CD8-positive, alpha-beta memory T cell (primary cell): ENCODE results near the gene TXNRD1. TPM values are rescaled to one million over a fixed set of nuclear protein-coding genes. Genes with fewer than 3 reads are reported as not detected.
A peak's percentile ranks its signal among the peaks of the same experiment; 100 is the strongest.
"Not testable (repeated sequence)": the region's sequence is repeated elsewhere in the genome, so short reads cannot be mapped to it uniquely, and the experiment has no call there.

Source experiments
- CTCF ChIA-PET: fragments of 350-600 bp; sonication (Branson Sonifier 250); formaldehyde crosslinking; loops from one replicate; lab custom pipeline; 2021; ENCODE audit warnings: antibody characterized with exemption; lab: Charles Lee
- POLR2A ChIA-PET: fragments of 350-600 bp; sonication (Branson Sonifier 250); formaldehyde crosslinking; loops from one replicate; lab custom pipeline; 2021; ENCODE audit warnings: antibody characterized with exemption; lab: Charles Lee
- DNase-seq, 5 donors: peaks; one replicate each; pipeline versions ENCODE4 v3.0.0 to v3.0.0-alpha.2; 2020 to 2022; ENCODE audit warnings: mixed read lengths in 1 of 5
- H3K27ac ChIP-seq: one replicate; pipeline ENCODE4 v1.7.0; 2013; ENCODE audit warnings: low read depth, mild to moderate bottlenecking, low read length, moderate library complexity
- H3K27me3 ChIP-seq: 2 replicates; pipeline ENCODE4 v1.7.0; 2013; ENCODE audit warnings: low read length, mild to moderate bottlenecking; ENCODE audit not compliant: insufficient read depth, poor library complexity, severe bottlenecking
- H3K36me3 ChIP-seq: 2 replicates; pipeline ENCODE4 v1.7.0; 2013; ENCODE audit warnings: mild to moderate bottlenecking, low read length, moderate library complexity; ENCODE audit not compliant: insufficient read depth
- H3K4me1 ChIP-seq: 2 replicates; pipeline ENCODE4 v1.7.0; 2013; ENCODE audit warnings: mild to moderate bottlenecking, low read length, moderate library complexity; ENCODE audit not compliant: insufficient read depth
- H3K4me3 ChIP-seq: 2 replicates; pipeline ENCODE4 v1.7.0; 2013; ENCODE audit warnings: mild to moderate bottlenecking, low read length
- H3K9me3 ChIP-seq: 2 replicates; pipeline ENCODE4 v1.7.0; 2013; ENCODE audit warnings: mild to moderate bottlenecking, low read length
- H3K27ac Mint-ChIP-seq, 8 donors: one replicate each; pipeline ENCODE4 v1.8.0; 2020 to 2021; ENCODE audit warnings: mixed read lengths in 8 of 8, mild to moderate bottlenecking in 6 of 8, inconsistent platforms in 3 of 8, moderate library complexity in 3 of 8
- H3K27me3 Mint-ChIP-seq, 2 donors: one replicate each; pipeline ENCODE4 v1.8.0; 2020 to 2021; ENCODE audit warnings: mixed read lengths in 2 of 2, mild to moderate bottlenecking in 1 of 2, moderate library complexity in 1 of 2
- H3K36me3 Mint-ChIP-seq, 3 donors: one replicate each; pipeline ENCODE4 v1.8.0; 2020 to 2021; ENCODE audit warnings: mixed read lengths in 3 of 3, inconsistent platforms in 1 of 3, mild to moderate bottlenecking in 1 of 3
- H3K4me1 Mint-ChIP-seq, 3 donors: one replicate each; pipeline ENCODE4 v1.8.0; 2020 to 2021; ENCODE audit warnings: mixed read lengths in 3 of 3, inconsistent platforms in 1 of 3, mild to moderate bottlenecking in 1 of 3
- H3K4me3 Mint-ChIP-seq, 7 donors: one replicate each; pipeline ENCODE4 v1.8.0; 2020 to 2021; ENCODE audit warnings: mixed read lengths in 7 of 7, mild to moderate bottlenecking in 6 of 7, moderate library complexity in 4 of 7, inconsistent platforms in 2 of 7
- H3K9me3 Mint-ChIP-seq, 5 donors: one replicate each; pipeline ENCODE4 v1.8.0; 2020 to 2022; ENCODE audit warnings: mixed read lengths in 5 of 5, mild to moderate bottlenecking in 3 of 5, moderate library complexity in 2 of 5, inconsistent platforms in 1 of 5
- polyA plus RNA-seq: library from polyadenylated mRNA; unstranded; fragments of 300-500 nt; fragmentation: Illumina TruSeq; gene quantifications from one replicate; pipeline ENCODE4 v1.2.3, GENCODE V29; 2021
- total RNA-seq, 2 experiments: library from RNA; stranded (reverse); gene quantifications; one replicate each; pipeline ENCODE4 v1.2.3, GENCODE V29; 2021

Gene TXNRD1
- total and polyA plus RNA-seq, 3 experiments from 2014 or later = 30.6 to 107 (median 103) TPM

DNA sequence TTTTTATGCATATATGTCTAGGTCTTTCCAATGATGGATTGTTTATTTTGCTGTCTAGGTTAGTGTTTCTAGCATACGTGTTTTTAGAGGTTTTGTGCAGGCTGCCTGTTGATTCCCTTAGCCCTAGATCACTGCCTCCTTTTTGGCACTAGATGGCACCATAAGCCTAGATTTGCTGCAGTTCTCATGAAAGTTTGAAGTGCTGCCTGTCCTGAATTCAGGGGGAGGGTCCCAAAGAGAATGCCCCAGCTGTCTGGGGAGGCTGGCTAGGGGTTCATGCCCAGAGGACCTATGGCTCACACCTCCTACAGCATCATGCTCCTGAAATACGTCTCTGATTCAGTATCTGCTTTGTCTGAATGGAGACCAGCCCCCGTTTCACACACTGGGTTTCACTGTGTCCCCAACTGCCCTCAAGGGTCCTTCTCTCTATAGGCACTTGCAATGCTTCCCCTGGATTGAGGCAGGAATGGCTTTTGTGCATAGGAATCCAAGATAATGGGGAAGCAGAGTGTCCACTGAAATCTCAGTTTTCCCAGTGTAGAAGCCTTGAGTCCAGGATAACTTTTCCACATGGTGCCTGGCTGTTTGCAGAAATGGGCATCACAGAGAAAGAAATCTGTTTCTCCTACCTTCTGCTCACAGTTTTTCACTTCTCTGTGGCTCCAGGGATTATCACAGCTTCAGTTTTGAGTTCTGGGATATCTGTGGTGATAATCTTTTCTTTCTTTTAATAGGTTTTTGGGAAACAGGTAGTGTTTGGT is 14.2 kb upstream of the TXNRD1 start:
- ChIA-PET POLR2A (interaction anchor here (0.6 kb wide), 2 partner anchors 35 to 165 kb away, joined by 3 read pairs; no protein-coding TSS in a partner anchor), CTCF (interaction anchor here (1.2 to 5.7 kb wide), 4 partner anchors 138 to 665 kb away, joined by 3 to 41 read pairs (median 4); no protein-coding TSS in a partner anchor)
- H3K9me3 ChIP-seq = no peaks in the 10 kb centered on the region
- H3K36me3 ChIP-seq = no peaks in the 10 kb centered on the region
- Mint-ChIP-seq H3K4me3 (no peak overlapping the region), H3K4me1 (peaks cover 0 to 3% (median 2%) of the 10 kb centered on the region in 3 donors), H3K27me3 (peaks cover 14 to 26% of the 10 kb centered on the region in 2 donors), H3K9me3 (peaks cover 0 to 11% (median 7%) of the 10 kb centered on the region in 5 donors), H3K36me3 (peaks cover 0 to 9% (median 0%) of the 10 kb centered on the region in 3 donors), H3K27ac (no peak overlapping the region)
- DNase-seq = peak; percentile 7 to 60 (median 48)
- no peaks in the 10 kb centered on the region for H3K27me3 ChIP-seq
- H3K4me1 ChIP-seq = no peaks in the 10 kb centered on the region
- H3K27ac ChIP-seq = no peak overlapping the region
- no peak overlapping the region for H3K4me3 ChIP-seq

DNA sequence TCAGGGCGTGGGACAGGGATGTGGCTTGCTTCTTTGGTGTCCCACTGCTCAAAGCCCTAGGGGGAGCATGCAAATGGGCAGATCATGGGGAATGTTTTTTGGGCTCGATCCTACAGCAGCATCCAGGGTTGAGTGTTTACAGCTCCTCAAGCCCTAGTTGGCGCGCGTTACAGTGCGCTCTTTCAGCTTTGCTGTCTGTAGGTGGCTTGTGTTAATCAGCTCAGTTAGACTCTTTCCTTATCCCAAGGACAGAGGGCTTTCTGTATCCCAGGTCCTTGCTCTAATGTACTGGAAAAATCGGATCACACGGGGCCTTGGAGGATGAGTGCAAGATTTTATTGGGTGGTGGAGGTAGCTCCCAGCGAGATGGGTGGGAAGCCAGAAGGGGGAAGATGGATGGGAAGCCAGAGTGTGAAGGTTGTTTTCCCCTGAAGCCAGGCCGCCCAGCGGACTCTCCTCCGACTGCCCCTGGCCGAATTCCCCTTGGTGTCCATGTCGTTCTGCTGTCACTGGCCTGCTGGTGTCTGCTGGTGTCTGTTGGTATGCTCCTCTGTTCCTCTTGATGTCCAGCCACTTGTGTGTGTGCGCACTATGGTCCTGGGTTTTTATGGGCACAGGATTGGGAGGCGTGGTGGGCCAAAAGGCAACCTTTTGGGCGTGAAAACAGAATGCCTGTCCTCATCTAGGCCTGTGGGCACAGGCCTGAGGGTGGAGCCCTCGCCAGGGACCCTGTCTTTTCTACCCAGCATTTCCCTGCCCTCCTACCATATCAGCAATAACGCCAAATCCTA is 10.7 kb upstream of the TXNRD1 start:
- Histone ChIP-seq H3K27ac (no peak overlapping the region), H3K27me3 (no peaks in the 10 kb centered on the region), H3K9me3 (no peaks in the 10 kb centered on the region), H3K36me3 (no peaks in the 10 kb centered on the region), H3K4me3 (no peak overlapping the region), H3K4me1 (no peaks in the 10 kb centered on the region)
- Mint-ChIP-seq H3K4me1 (peaks cover 0 to 3% (median 2%) of the 10 kb centered on the region in 3 donors), H3K36me3 (peaks cover 0 to 8% (median 0%) of the 10 kb centered on the region in 3 donors), H3K27ac (no peak overlapping the region), H3K4me3 (no peak overlapping the region), H3K27me3 (peaks cover 6 to 31% of the 10 kb centered on the region in 2 donors), H3K9me3 (peaks cover 0 to 10% (median 6%) of the 10 kb centered on the region in 5 donors)
- POLR2A ChIA-PET = no interaction called here
- no peak for DNase-seq
- CTCF ChIA-PET = no interaction called here

- H3K4me3 ChIP-seq = no peak overlapping the region
- no peaks in the 10 kb centered on the region for H3K36me3 Mint-ChIP-seq
- H3K9me3 ChIP-seq = no peaks in the 10 kb centered on the region
- no peaks in the 10 kb centered on the region for H3K9me3 Mint-ChIP-seq
- POLR2A ChIA-PET = no interaction called here
- DNase-seq = no peak
- no peak overlapping the region for H3K4me3 Mint-ChIP-seq
- H3K4me1 Mint-ChIP-seq = no peaks in the 10 kb centered on the region
- peaks cover 4 to 25% of the 10 kb centered on the region in 2 donors for H3K27me3 Mint-ChIP-seq
- H3K27ac Mint-ChIP-seq = peak overlapping the region in 1 of 8 donors; percentile 17
- no peaks in the 10 kb centered on the region for H3K36me3 ChIP-seq
- no peaks in the 10 kb centered on the region for H3K4me1 ChIP-seq
- H3K27ac ChIP-seq = no peak overlapping the region
- CTCF ChIA-PET = no interaction called here
- H3K27me3 ChIP-seq = no peaks in the 10 kb centered on the region
These were observed 8.0 kb upstream of the TXNRD1 start for GRCh38 chr12:104207416-104208205.

DNA sequence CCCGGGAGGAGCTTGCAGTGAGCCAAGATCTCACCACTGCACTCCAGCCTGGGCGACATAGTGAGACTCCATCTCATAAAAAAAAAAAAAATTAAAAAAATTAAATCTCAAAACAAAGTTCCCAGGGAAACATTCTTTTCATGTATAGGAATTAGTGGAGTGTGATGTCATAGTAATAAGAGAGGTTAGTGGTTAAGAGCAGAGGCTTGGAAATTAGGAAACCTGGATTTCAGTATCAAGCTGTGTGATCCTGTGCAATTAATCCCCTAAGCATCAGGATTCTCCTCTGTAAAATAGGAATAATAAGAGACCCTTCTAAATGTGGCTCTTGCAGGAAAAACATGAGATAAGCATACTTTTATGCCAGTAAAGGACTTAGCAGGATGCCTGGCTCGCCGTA is 3.1 kb upstream of the TXNRD1 start:
- Mint-ChIP-seq H3K9me3 (no peaks in the 10 kb centered on the region), H3K27me3 (peaks cover 5 to 13% of the 10 kb centered on the region in 2 donors), H3K36me3 (no peaks in the 10 kb centered on the region), H3K4me1 (peaks cover 4 to 14% (median 6%) of the 10 kb centered on the region in 3 donors), H3K27ac (no peak overlapping the region), H3K4me3 (no peak overlapping the region)
- no peak for DNase-seq
- no peak overlapping the region for H3K4me3 ChIP-seq
- H3K4me1 ChIP-seq = peaks cover 6% of the 10 kb centered on the region
- H3K9me3 ChIP-seq = no peaks in the 10 kb centered on the region
- ChIA-PET POLR2A (no interaction called here), CTCF (interaction anchor here (0.7 to 1.4 kb wide), 2 partner anchors 13 to 147 kb away, joined by 3 to 4 read pairs; no protein-coding TSS in a partner anchor)
- H3K27ac ChIP-seq = no peak overlapping the region
- H3K36me3 ChIP-seq = no peaks in the 10 kb centered on the region
- no peaks in the 10 kb centered on the region for H3K27me3 ChIP-seq

GRCh38 chr12:104213952-104214351 is 1.6 kb upstream of the TXNRD1 start:
- H3K36me3 Mint-ChIP-seq = no peaks in the 10 kb centered on the region

GRCh38 chr12:104216521-104216924 is 944 bp downstream of the TXNRD1 start:
- peak overlapping the region in 7 of 8 donors; percentile 6 to 93 (median 83) for H3K27ac Mint-ChIP-seq
- Histone ChIP-seq H3K4me1 (peaks cover 13% of the 10 kb centered on the region), H3K27me3 (no peaks in the 10 kb centered on the region), H3K4me3 (peak overlapping the region; percentile 65), H3K27ac (no peak overlapping the region), H3K36me3 (no peaks in the 10 kb centered on the region), H3K9me3 (no peaks in the 10 kb centered on the region)
- H3K36me3 Mint-ChIP-seq = no peaks in the 10 kb centered on the region
- ChIA-PET CTCF (interaction anchor here (1.1 to 2.5 kb wide), 6 partner anchors 71 to 165 kb away, joined by 3 to 18 read pairs (median 4); no protein-coding TSS in a partner anchor), POLR2A (interaction anchor here (0.6 kb wide), 2 partner anchors 72 to 362 kb away, joined by 3 to 4 read pairs; no protein-coding TSS in a partner anchor)
- H3K4me1 Mint-ChIP-seq = peaks cover 20 to 29% (median 23%) of the 10 kb centered on the region in 3 donors
- H3K9me3 Mint-ChIP-seq = no peaks in the 10 kb centered on the region
- peaks cover 0 to 1% of the 10 kb centered on the region in 2 donors for H3K27me3 Mint-ChIP-seq
- DNase-seq = no peak
- H3K4me3 Mint-ChIP-seq = peak overlapping the region; percentile 81 to 92 (median 85)

More at GRCh38 chr12:104213952-104214351, 1.6 kb upstream of the TXNRD1 start:
- H3K4me3 ChIP-seq = no peak overlapping the region
- H3K4me1 ChIP-seq = peaks cover 6% of the 10 kb centered on the region
- Mint-ChIP-seq H3K27me3 (peaks cover 4 to 5% of the 10 kb centered on the region in 2 donors), H3K4me3 (no peak overlapping the region), H3K4me1 (peaks cover 6 to 15% (median 9%) of the 10 kb centered on the region in 3 donors), H3K9me3 (no peaks in the 10 kb centered on the region), H3K27ac (no peak overlapping the region)
- no peaks in the 10 kb centered on the region for H3K9me3 ChIP-seq
- CTCF ChIA-PET = interaction anchor here (0.8 to 1.4 kb wide), 4 partner anchors 76 to 577 kb away, joined by 3 to 4 read pairs (median 4); no protein-coding TSS in a partner anchor
- H3K36me3 ChIP-seq = no peaks in the 10 kb centered on the region
- no peaks in the 10 kb centered on the region for H3K27me3 ChIP-seq
- no peak for DNase-seq
- H3K27ac ChIP-seq = no peak overlapping the region
- POLR2A ChIA-PET = no interaction called here

DNA sequence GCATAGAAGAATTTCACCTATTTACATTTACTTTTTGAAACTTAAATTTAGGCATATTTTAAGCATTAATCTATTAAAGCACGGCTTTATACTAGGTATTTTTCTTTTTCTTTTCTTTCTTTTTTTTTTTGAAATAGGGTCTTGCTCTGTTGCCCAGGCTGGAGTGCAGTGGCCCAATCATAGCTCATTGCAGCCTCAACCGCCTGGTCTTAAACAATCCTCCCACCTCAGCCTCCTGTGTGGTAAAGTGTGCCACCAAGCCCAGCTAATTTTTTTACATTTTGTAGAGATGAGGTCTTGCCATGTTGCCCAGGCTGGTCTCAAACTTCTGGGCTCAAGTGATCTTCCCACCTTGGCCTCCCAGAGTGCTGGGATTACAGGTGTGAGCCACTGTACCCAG is 2.9 kb downstream of the TXNRD1 start:
- not testable (repeated sequence) for H3K36me3 Mint-ChIP-seq, H3K9me3 Mint-ChIP-seq, H3K9me3 ChIP-seq, H3K27me3 Mint-ChIP-seq, H3K4me3 Mint-ChIP-seq, H3K27ac ChIP-seq, H3K36me3 ChIP-seq, H3K4me3 ChIP-seq, H3K27me3 ChIP-seq, DNase-seq
- Mint-ChIP-seq H3K4me1 (peaks cover 20 to 29% (median 23%) of the 10 kb centered on the region in 3 donors), H3K27ac (peak overlapping the region in 1 of 8 donors; percentile 69)
- peaks cover 13% of the 10 kb centered on the region for H3K4me1 ChIP-seq
- ChIA-PET POLR2A (interaction anchor here (1.4 kb wide), 1 partner anchor 70 kb away, joined by 4 read pairs; no protein-coding TSS in a partner anchor), CTCF (interaction anchor here (0.9 kb wide), 1 partner anchor 142 kb away, joined by 3 read pairs; no protein-coding TSS in a partner anchor)
